Measurements from ENCODE around the gene CD6.

DNA sequence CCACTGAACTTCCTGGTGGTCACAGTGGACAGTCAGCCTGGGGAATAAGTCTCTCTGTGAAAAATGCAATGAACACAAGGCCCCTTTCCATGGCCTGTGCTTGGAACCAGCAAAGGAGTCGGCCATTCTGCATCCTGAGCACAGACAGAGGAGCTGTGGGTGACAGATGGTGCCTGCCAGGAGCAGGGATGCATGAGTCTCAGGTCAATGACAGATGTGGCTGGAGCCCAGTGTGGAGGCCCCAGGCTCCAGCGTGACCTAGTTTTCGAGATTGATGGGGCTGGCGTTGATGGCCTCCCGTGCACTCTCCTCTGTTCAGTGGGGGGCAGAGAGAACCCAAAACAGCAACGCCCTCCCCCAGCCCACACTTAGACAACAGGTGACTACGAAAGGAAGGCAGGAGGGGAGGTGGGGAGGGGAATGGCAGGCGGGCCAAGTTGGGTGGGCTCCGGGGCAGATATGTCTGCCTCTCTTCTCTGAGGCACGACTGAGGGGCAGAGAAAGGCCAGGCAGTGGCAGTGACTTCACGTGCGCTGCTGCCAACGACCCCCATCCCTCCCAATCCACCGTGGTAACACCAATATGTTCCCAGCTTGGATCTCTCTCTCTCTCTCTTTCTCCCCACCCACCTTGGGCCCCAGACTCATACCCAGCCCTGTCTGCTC is 96.4 kb downstream of the CD6 start:
- TF ChIP-seq, protein P1, sequence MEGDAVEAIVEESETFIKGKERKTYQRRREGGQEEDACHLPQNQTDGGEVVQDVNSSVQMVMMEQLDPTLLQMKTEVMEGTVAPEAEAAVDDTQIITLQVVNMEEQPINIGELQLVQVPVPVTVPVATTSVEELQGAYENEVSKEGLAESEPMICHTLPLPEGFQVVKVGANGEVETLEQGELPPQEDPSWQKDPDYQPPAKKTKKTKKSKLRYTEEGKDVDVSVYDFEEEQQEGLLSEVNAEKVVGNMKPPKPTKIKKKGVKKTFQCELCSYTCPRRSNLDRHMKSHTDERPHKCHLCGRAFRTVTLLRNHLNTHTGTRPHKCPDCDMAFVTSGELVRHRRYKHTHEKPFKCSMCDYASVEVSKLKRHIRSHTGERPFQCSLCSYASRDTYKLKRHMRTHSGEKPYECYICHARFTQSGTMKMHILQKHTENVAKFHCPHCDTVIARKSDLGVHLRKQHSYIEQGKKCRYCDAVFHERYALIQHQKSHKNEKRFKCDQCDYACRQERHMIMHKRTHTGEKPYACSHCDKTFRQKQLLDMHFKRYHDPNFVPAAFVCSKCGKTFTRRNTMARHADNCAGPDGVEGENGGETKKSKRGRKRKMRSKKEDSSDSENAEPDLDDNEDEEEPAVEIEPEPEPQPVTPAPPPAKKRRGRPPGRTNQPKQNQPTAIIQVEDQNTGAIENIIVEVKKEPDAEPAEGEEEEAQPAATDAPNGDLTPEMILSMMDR (tag by site-specific recombination; IDR thresholded peaks at IDR 0.05) = no peak
- TF ChIP-seq ZNF274 (IDR thresholded peaks at IDR 0.05; ENCODE audit: low read length) (no peak), ZNF274 (tag by site-specific recombination; IDR thresholded peaks at IDR 0.05; ENCODE audit: borderline replicate concordance) (no peak), ZNF133 (tag by site-specific recombination; IDR thresholded peaks at IDR 0.05) (no peak), SP7 (tag by site-specific recombination; IDR thresholded peaks at IDR 0.05) (no peak), ZNF660 (tag by site-specific recombination; IDR thresholded peaks at IDR 0.05) (no peak), ZNF114 (tag by site-specific recombination; IDR thresholded peaks at IDR 0.05) (no peak), ZNF416 (tag by site-specific recombination; IDR thresholded peaks at IDR 0.05) (no peak), ZNF777 (tag by site-specific recombination; IDR thresholded peaks at IDR 0.05; ENCODE audit: borderline replicate concordance) (no peak)
- TF ChIP-seq, protein P2, sequence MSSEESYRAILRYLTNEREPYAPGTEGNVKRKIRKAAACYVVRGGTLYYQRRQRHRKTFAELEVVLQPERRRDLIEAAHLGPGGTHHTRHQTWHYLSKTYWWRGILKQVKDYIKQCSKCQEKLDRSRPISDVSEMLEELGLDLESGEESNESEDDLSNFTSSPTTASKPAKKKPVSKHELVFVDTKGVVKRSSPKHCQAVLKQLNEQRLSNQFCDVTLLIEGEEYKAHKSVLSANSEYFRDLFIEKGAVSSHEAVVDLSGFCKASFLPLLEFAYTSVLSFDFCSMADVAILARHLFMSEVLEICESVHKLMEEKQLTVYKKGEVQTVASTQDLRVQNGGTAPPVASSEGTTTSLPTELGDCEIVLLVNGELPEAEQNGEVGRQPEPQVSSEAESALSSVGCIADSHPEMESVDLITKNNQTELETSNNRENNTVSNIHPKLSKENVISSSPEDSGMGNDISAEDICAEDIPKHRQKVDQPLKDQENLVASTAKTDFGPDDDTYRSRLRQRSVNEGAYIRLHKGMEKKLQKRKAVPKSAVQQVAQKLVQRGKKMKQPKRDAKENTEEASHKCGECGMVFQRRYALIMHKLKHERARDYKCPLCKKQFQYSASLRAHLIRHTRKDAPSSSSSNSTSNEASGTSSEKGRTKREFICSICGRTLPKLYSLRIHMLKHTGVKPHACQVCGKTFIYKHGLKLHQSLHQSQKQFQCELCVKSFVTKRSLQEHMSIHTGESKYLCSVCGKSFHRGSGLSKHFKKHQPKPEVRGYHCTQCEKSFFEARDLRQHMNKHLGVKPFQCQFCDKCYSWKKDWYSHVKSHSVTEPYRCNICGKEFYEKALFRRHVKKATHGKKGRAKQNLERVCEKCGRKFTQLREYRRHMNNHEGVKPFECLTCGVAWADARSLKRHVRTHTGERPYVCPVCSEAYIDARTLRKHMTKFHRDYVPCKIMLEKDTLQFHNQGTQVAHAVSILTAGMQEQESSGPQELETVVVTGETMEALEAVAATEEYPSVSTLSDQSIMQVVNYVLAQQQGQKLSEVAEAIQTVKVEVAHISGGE (tag by site-specific recombination; conservative IDR thresholded peaks at IDR 0.05; ENCODE audit: low read depth) = no peak
- TF ChIP-seq, protein P3, sequence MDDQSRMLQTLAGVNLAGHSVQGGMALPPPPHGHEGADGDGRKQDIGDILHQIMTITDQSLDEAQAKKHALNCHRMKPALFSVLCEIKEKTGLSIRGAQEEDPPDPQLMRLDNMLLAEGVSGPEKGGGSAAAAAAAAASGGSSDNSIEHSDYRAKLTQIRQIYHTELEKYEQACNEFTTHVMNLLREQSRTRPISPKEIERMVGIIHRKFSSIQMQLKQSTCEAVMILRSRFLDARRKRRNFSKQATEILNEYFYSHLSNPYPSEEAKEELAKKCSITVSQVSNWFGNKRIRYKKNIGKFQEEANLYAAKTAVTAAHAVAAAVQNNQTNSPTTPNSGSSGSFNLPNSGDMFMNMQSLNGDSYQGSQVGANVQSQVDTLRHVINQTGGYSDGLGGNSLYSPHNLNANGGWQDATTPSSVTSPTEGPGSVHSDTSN (CRISPR knock-in tag; IDR thresholded peaks at IDR 0.05) = no peak
- TF ChIP-seq, protein P4, sequence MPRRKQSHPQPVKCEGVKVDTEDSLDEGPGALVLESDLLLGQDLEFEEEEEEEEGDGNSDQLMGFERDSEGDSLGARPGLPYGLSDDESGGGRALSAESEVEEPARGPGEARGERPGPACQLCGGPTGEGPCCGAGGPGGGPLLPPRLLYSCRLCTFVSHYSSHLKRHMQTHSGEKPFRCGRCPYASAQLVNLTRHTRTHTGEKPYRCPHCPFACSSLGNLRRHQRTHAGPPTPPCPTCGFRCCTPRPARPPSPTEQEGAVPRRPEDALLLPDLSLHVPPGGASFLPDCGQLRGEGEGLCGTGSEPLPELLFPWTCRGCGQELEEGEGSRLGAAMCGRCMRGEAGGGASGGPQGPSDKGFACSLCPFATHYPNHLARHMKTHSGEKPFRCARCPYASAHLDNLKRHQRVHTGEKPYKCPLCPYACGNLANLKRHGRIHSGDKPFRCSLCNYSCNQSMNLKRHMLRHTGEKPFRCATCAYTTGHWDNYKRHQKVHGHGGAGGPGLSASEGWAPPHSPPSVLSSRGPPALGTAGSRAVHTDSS (tag by site-specific recombination; IDR thresholded peaks at IDR 0.05) = no peak

All from HEK293 (cell line).